GM19463 (cell line): ENCODE data around the gene TRPC4AP.

Experiments used
- ATAC-seq: cut with Tn5 transposase; IDR thresholded peaks from one replicate; pipeline ENCODE4 v1.9.1; 2021; ENCODE audit warnings: mild to moderate bottlenecking, moderate library complexity; ENCODE audit not compliant: unreplicated experiment

The TRPC4AP gene

DNA sequence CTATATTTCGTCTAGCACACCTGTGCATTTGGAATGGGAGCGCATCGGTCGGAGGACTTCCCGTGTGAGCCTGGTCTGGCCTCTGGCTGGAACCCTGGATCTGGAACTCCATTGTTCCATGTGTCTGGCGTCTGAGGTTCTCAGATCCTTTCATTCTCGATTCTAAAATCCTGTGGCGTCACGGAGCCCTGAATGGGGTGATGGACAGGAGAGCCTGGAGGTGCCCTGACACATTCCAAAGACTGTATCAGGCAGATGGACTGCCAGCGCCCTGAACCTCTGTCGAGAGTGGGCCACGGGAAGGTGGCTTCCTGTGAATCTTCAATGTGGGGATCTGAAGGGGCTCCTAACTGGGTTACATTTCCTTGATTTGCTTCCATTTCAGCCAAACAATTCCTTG is 116.3 kb downstream of the TRPC4AP start:
- no peak for ATAC-seq

DNA sequence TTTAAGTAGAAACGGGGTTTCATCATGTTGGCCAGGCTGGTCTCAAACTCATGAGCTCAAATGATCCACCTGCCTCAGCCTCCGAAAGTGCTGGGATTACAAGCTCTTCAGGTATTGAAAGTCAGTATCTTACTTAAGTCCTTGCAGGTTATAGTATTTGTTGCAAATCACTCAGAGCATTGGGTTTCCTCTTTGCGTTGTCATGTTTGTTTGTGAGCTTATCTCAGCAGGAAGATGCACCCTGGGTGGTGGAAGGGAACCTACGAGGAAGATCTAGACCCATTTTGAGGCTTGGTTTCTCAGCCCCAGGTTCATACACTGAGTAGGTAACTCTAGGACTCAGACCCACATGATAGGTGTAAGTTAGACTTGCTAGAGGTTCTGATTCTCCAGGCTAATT is 118.4 kb downstream of the TRPC4AP start:
- ATAC-seq: no peak

DNA sequence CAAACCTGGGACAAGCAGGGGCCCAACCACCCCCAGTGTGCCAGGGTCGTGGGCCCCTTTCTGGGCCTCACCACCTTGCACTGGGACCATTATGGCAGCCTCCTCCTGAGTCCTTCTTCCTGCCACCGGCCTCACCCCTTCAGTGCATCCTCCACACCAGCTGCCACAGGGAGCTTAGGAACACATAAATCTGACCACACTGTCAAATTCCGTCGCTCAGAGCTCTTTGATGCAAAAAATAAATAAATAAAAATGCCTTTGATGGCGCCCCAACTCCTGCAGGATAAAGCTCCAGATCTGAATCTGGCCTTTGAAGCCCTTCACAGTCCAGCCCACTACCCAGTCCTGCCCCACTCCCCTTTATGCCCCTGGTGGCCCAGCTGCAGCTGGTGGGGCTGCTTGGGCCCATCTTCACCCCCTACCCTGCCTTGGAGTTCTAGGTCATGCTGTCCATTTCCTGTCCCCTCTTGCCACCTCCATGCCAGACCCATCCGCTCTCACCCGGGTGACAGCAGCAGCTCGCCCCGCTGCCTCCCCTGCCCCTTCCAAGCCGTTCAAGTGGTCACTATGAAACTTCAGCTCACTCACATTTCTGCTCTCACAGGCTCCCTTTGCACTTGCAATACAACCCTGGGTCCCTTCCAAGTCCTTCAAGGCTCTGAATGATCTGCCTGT is 120.9 kb downstream of the TRPC4AP start:
- ATAC-seq: no peak

DNA sequence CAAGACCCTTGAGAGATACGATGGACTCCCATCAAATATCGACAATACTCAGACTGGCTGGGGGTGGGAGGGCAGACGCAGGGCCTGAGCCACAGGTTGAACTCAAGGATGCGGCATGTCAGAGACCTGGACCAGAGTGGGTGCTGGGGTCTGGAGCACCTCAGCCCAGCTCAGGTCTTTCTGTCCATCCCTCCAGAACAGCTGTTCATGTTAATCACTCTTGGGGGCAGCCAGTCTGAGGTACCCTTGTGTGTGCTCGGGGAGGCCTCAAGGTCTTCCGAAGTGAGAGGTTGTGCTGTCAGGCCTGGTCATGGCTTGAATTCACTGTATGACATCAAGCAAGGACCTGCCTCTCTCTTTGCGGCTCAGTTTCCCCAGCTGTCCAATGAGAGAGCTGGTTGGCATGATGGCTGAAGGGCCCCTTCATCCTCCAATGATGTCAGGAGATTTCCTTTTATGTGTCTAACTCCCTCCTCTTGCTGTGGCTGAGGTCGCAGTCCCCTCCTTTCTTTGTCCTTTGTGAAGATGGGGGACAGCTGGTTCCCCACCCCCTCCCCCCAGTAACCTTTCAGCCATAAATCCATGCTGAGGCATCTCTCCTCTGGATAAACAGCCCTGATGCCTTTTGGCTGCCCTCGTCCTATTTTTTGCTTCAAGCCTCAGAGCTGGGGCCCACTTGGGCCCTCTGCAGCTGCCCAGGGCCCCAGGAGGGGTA is 121.6 kb downstream of the TRPC4AP start:
- ATAC-seq: no peak

DNA sequence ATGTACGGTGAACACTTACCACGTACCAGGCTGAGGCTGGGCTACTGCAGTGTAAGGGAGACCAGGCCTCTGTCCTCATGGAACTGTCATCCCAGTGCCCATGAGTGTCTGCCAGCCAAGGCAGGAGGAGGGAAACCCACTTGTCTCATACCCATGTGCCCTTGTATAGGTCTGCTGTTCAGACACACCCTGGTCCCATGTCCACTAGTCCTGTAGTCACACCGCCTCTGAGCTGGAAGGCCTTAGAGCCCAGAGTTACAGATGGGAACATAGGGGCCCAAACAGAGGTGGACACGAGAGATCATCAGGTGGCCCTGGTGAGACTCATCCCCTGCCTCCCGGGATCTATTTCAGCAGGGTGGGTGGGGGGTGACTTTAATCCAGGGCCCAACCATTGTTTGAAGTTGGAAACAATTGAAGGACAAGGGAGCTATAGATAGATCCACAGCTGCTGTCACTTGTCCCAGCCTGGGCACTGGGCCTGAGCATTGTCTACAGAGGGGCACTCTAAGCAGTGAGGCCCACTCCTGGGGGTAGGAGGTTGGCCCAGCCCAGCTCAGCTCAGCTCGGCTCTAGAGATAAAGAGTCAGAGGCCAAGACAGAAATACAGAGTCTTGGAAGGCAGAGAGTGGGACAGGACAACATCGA is 122.3 kb downstream of the TRPC4AP start:
- no peak for ATAC-seq

DNA sequence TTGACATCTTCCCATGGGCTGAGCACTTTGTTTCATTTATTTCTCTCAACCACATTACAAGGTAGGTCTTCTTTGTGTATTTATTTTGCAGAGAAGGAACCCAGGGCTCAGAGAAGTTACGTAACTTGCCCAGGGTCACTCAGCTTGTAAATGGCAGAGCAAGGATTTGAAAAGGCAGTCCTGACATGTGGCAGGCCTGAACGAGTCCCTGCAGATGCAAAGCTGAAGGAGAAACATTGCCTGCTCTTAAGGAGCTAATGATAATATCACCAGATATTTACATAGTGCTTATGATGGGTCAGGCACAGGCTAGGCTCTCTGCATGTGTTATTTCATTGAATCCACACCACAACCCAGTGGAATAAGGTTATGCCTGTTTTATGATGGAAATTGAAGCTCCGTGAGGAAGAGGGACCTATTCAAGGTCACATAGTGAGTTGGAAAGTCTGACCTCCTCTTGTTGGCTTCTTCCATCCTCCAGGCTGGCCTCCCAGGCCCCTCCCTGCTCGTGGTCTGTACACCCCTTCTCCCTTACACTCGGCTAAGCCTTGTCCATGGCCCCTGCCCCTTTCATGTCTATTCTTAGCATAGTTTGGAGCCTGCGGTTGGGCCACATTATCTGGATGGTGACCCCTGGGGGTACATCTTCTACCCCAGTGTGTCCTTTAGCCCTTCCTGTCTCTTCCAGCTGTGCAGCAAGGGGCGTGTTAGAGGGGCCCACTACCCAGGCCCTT is 124.4 kb downstream of the TRPC4AP start:
- ATAC-seq: no peak

DNA sequence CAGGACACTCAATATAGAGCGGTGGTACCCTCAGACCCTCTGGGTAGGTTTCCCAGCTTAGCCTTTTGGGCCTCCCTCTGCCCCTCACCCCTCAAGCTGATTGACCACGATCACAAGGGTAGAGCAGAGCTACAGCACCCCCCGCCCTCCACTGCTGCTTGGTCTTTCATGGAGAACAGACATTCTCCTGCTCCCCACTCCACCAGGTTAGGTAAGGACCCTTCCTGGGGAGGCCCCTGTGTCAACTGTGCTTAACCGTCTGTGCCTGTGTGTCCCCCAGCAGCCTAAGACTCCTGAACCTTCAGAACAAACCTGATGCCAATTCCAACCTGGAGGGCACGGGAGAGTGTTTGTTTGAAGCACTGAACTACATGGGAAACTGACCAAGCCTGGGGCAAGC is 125.2 kb downstream of the TRPC4AP start:
- ATAC-seq: no peak

DNA sequence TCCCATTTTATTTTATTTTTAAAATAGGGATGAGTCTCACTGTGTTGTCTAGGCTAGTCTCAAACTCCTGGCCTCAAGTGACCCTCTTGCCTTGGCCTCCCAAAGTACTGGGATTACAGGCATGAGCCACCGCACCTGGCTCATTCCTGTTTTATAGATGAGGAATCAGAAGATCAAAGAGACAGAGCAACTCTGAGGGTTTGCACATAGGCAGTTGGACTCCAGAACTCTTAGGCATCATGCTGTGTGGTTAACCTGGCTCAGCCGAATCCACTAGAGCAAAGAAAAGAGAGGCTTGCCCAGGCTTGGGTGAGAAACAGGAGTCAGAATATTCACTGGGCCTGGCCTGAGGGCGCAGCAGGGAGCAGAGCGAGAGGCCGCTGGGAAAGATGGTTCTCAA is 127.6 kb downstream of the TRPC4AP start:
- no peak for ATAC-seq

DNA sequence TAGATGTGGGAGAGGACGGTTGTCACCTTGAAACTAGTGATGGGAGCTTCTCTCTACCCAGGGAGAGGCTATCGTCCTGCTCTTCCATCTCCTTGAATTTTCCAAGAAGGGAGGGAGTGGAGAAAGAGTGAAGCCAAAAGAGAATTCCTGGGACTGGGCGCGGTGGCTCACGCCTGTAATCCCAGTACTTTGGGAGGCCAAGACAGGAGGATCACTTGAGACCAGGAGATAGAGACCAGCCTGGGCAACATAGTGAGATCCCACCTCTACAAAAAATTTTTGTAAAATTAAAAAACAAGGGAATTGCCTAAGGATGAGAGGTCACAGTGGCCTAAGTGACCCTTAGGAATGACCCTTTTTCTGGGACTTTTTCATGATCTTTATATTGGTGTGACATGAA is 128.1 kb downstream of the TRPC4AP start:
- ATAC-seq: no peak

DNA sequence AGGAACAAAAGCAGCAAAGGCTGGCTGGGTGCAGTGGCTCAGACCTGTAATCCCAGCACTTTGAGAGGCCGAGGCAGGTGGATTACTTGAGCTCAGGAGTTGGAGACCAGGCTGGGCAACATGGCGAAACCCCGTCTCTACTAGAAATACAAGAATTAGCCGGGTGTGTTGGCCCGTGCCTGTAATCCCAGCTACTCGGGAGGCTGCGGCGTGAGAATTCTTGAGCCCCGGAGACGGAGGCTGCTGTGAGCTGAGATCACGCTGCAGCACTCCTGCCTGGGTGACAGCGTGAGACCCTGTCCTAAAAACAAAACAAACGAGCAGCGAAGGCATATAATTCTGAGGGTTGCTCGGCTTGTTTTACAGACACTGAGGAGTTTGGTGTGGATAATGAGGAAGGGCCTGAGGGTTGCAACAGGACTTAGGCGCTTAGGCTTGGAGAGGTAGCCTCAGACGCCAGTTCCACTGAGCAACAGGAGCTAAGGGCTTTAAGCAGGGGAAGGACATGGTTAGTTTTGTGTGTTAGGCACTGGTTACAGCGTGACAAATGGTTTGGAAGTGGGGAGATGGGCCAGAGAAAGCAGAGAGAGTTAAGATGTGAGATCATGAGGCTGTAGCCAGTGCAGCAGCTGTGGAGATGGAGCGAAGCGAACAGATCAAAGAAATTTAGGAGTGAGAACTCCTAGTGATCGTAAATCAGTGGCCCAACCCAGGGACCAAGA is 135.7 kb downstream of the TRPC4AP start:
- ATAC-seq: no peak

DNA sequence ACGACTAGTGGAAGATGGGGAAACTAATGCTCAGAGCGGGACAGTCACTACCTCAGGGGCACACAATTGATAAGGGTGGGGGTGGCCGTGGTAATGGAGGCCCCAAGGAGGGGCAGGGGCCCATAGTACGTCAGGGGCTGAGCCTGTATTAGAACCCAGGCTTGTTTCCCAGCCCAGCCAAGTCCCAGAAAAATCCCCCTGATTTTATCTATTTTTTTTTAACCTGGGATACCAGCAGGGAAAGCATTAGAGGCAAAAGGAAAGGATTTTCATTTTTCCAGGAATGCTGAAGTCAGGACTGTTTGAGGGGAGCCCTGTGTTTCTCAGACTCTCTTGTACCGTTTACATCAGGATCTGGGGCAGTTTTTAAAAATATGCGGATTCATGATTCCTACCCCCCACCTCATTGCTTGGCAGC is 136.6 kb downstream of the TRPC4AP start:
- no peak for ATAC-seq

DNA sequence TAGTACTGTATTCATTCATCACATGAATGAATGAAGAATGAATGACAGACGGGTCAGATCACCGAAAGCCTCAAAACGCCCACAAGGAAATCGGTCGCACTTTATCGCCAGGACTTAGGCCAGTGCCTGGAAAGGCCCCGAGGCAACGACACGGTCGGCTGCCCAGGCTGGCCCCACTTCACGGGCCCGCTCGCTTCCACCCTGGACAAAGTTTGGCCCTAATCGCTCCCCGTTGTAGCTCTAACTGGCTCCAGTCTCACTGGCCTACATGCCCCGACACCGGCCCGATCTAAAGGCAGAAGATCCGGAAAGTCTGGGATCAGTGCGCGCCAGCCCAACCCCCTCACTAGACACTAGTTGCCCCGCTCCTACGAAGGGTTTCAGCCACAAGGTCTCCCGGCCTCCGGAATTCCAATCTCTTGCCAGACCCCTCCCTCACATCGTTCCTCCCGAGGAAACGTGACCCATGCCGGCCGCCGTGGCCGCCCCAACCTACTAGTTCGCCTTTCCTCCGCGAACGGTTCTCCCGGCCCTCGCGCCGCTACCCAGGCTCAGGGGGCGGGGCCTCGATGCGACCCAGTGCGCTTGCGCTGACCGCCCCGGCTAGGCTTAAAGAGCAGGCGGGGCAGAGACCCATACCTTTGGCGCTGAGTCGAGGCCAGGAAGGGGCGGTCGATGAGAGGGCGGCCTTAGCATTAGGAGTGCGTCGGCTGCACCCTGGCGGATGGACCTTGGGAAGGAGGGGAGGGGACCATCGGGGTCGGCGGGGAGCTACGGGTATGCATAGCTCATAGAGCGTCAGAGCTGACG is 137.2 kb downstream of the TRPC4AP start, which contains the start of the genes GSS and MYH7B:
Gene GSS, minus strand, starts transcription at position 576 of the 810 bp plus-strand sequence. CDS start 3,954 bp downstream, outside the sequence.
Gene MYH7B, plus strand, starts transcription at position 638 of the 810 bp plus-strand sequence. CDS start 22,138 bp downstream, outside the sequence.
- peak; percentile 90 for ATAC-seq

DNA sequence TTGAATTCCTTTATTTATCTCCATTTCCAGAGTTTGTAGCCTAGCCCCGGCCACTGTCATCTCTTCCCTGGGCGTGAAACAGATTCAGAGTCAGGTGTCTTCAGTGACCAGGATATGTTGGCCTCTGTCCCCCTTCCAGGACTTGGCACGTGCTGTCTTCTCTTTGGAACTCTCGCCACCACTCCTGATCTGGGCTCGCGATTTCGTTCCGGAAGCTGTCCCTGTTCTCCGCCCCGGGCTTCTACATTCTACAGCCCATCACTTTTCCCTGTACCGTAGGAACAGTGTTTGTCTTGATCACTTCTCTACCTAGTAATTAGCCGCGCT is 137.7 kb downstream of the TRPC4AP start:
- ATAC-seq: no peak

DNA sequence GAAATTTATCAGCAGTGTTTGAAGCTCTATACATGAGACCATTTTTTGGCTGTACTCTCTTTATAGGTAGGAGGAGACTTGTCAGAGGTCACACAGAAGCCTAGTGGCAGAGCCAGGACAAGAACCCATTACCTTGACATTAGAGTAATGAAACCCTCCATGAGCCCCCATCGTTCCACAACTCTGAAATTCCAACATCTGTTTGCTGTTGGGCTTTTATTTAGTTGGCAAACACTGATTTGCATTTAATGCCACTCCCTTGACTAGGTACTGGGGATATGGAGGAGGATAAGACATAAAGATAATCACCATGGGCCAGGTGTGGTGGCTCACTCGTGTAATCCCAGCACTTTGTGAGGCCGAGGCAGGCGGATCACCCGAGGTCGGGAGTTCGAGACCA is 138.6 kb downstream of the TRPC4AP start:
- ATAC-seq: no peak

DNA sequence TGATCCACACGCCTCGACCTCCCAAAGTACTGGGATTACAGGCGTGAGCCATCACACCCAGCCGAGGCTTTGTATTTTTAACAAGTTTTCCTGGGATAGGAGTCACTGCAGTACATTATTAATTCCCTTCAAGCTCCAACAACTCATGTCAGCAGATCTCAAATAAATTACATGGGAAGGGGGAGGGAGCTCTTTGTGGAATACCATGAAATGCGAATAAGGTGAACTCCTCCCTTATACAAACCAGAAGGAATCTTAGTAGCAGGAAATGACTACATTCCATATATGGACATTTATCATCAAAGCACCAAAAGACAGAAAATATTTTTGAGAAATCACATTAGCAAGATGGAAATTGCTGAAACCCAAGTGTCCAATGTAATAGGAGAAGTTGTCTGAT is 139.9 kb downstream of the TRPC4AP start:
- ATAC-seq: no peak
